Measurements from ENCODE around the gene CLTC.

DNA sequence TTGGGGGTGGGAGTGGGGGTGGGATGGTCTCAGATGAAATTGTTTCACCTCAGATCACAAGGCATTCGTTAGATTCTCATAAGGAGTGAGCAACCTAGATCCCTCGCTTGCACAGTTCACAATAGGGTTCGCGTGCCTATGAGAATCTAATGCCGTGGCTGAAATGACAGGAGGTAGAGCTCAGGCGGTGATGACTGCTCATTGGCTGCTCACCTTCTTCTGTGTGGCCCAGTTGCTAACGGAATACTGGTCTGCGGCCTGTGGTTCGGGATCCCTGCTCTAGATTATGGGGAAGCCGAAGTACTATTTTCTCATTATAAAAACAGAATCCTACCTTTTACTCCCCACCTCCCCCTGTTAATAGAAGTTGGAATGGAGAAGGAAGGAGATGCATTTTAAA, 18.9 kb downstream of the CLTC start:
- TF ChIP-seq, protein P1, sequence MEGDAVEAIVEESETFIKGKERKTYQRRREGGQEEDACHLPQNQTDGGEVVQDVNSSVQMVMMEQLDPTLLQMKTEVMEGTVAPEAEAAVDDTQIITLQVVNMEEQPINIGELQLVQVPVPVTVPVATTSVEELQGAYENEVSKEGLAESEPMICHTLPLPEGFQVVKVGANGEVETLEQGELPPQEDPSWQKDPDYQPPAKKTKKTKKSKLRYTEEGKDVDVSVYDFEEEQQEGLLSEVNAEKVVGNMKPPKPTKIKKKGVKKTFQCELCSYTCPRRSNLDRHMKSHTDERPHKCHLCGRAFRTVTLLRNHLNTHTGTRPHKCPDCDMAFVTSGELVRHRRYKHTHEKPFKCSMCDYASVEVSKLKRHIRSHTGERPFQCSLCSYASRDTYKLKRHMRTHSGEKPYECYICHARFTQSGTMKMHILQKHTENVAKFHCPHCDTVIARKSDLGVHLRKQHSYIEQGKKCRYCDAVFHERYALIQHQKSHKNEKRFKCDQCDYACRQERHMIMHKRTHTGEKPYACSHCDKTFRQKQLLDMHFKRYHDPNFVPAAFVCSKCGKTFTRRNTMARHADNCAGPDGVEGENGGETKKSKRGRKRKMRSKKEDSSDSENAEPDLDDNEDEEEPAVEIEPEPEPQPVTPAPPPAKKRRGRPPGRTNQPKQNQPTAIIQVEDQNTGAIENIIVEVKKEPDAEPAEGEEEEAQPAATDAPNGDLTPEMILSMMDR (IDR thresholded peaks at IDR 0.05; ENCODE audit: poor library complexity), result no peak
- no peak for TF ChIP-seq EZH2 (IDR thresholded peaks at IDR 0.05; ENCODE audit: borderline replicate concordance)

Data from hepatocyte (in vitro differentiated cells).